NCI-H1092 (cell line): Measurements from ENCODE around the gene CAAP1.
"Not testable (repeated sequence)": the region's sequence is repeated elsewhere in the genome, so short reads cannot be mapped to it uniquely, and the experiment has no call there.

ENCODE experiments used
- DNase-seq: peaks from one replicate; lab custom pipeline; 2025; lab: John Stamatoyannopoulos, UW

CAAP1 gene

GRCh38 chr9:26833792-26834191, 58.8 kb downstream of the CAAP1 start:
- no peak for DNase-seq

DNA sequence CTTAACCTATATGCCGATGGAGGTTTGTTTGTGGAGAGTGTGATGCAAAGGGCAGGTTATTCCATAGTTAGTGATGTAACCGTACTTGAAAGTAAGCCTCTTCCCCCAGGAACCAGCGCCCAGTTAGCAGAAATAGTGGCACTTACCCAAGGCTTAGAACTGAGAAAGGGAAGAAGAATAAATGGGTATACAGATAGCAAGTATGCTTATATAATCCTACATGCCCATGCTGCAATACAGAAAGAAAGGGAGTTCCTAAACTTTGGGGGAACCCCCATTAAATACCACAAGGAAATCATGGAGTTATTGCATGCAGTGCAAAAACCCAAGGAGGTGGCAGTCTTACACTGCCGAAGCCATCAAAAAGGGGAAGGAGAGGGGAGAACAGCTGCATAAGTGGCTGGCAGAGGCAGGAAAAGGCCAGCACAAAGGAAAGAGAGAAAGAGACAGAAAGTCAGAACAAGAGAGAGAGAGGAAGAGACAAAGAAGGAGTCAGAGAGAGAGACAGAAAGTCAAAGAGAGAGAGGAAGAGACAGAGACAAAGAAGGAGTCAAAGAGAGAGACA, 64.1 kb downstream of the CAAP1 start:
- DNase-seq, result not testable (repeated sequence)

DNA sequence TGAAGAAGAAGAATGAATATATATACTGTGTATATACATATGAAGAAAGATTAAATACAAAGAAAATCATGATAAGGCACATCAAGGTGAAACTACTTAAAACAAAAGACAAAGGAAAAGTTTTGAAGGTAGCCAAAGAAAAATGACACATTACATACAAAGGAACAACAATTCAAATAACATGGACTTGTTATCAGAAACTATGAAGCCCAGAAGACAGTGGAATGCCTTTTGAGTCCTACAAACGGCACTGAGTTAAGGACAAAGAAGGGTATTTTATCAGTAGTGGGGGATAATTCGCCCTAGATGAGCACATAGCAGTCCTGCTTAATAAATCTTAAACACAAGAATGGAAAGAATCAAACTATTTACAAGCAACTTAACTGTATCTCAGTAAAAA, 77.8 kb downstream of the CAAP1 start:
- DNase-seq, result no peak

DNA sequence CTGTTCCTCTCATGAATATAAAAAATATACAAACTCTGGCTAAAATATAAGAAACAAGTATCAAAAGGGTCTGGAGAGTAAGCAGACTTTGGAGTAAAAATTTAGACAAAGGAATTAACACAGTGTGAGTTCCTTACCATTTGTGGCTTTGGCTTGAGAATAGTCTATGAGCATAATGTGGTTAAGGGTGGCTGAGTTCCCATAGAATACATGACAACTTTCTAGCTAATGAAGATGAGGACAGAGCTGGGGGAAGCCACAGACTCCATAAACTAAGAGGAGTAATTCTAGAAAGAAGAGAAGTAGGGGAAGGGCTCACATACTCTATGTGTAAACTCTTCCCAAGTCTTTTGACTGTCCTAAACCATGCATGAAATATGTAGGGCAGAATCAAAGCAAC, 79.4 kb downstream of the CAAP1 start:
- no peak for DNase-seq

GRCh38 chr9:26812217-26812616, 80.4 kb downstream of the CAAP1 start:
- DNase-seq, result no peak

DNA sequence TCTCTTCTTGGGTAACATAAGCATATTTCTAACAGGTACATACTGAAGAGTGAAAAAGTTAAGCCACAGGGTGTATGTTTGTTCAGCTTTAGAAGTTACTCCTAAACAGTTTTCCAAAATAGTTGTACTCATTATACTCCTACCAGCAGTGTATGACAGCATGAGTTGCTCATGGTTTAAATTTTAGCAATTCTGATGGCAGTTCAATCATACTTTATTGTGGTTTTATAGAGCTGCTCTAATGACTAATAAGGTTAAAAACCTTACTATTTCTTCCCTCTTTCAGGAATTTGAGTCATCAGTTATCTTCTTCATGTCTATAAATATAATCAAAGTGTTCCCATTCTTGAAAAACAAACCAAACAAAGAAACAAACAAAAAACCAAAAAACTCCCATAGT, 81.5 kb downstream of the CAAP1 start:
- DNase-seq, result no peak

DNA sequence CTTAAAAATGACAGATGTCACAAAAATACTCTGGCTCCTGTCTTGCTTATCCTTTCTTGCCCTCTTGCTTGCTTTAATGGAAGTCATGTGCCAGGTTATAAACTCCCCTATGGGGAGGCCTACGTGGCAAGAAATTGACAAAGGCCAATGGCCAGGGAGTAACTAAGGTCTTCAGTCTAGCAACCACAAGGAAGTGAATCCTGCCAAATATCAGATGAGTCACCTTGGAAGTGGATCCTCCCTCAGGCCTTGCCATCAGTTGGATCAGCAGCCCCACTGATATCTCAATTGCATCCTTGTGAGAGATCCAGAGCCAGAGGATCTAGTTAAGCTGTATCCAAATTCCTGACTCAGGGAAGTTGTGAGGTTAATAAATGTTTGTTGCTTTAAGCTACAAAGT, 82.8 kb downstream of the CAAP1 start:
- no peak for DNase-seq

- DNase-seq, result no peak
Measured at GRCh38 chr9:26807161-26807560, 85.4 kb downstream of the CAAP1 start.

DNA sequence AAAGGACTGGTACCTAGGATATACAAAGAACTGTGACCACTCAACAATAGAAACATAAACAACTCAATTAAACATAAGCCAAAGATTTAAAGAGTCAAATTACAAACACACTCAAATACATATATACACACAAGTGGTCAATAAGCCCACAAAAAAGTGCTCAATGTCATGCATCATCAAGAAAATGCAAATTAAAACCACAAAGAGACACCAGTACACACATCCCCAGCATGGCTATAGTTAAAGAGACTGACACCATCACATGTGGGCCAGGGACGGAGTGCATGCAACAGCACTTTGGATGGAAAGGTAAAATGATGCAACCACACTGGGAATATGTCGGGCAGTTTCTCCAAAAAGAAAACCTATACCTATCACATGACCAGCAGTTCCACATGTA, 89.7 kb downstream of the CAAP1 start:
- DNase-seq, result no peak

DNA sequence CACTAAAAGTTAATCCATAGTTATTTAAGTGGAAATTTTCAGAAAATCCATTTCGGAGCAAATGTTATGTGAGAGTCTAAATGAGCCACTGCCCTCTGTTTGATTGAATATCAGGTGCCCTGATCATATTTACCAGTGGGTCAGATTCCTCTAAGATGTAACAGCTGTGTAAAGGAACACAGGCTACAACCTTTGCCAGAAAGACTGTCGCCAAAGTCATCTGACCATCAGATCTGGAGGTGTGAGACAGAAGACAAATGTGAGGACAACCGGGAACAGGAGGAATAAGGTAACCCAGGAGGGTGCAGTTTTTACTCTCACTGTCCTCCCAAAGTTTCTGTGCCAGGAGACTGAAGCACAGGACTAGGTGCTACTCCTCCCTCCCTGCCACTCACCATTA, 90.8 kb downstream of the CAAP1 start:
- DNase-seq, result no peak

DNA sequence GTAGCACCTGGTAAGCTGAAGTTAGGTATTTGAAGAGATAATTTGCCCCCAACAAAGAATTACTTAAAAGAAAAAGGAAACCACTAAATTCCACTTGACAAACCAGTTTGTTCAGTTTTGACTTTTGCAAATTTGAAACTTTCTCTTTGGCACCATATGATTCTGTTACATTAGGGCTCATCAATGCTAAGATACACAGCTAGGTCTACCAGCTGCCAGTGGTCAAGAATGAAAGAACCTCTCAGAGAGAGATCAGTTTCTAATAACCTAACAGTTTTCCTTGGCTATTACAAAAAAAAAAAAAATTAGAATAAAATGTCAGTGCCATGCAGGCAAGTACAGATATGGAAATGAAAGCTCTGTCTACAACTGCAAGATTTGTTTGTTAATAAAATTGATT, 92.3 kb downstream of the CAAP1 start:
- DNase-seq, result no peak

DNA sequence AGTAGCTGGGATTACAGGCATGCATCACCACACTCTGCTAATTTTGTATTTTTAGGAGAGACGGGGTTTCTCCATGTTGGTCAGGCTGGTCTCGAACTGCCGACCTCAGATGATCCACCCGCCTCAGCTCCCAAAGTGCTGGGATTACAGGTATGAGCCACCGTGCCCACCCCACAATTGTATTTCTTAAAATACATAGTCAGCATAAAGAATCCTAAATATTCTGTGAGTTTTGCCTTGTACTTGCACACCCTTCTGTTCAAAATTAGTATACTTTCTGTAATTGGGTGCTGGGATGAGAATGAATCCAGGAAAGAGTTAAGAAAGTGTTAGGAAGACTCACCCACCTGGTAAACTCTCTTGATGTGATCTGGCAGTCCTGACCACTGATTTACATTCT, 101.3 kb downstream of the CAAP1 start:
- DNase-seq, result no peak
